SIG-M5 treated with dmso at 0.1 percent for 504 hours (cell line): ENCODE results near the gene FGFR3.

ENCODE experiments used
- DNase-seq: peaks from one replicate; lab custom pipeline; 2025; ENCODE audit not compliant: unreplicated experiment; lab: John Stamatoyannopoulos, UW

FGFR3 gene

GRCh38 chr4:1801286-1801958, 8.3 kb downstream of the FGFR3 start:
- DNase-seq: no peak

GRCh38 chr4:1802151-1802715, 9.1 kb downstream of the FGFR3 start:
- DNase-seq: peak; percentile 77

GRCh38 chr4:1802720-1803522, 9.8 kb downstream of the FGFR3 start:
- DNase-seq: no peak

GRCh38 chr4:1803523-1804423, 10.7 kb downstream of the FGFR3 start:
- DNase-seq: no peak

- DNase-seq: no peak
Measured at GRCh38 chr4:1804638-1805492, 11.8 kb downstream of the FGFR3 start.

- DNase-seq: no peak
Measured at GRCh38 chr4:1805493-1806222, 12.6 kb downstream of the FGFR3 start.

- DNase-seq: no peak
Measured at GRCh38 chr4:1806223-1806564, 13.1 kb downstream of the FGFR3 start.

- DNase-seq: no peak
Measured at GRCh38 chr4:1806596-1807331, 13.7 kb downstream of the FGFR3 start.

GRCh38 chr4:1807332-1807777, 14.3 kb downstream of the FGFR3 start:
- DNase-seq: no peak

GRCh38 chr4:1808396-1808795, 15.3 kb downstream of the FGFR3 start:
- DNase-seq: no peak

- DNase-seq: no peak
Measured at GRCh38 chr4:1808851-1809753, 16.0 kb downstream of the FGFR3 start.

GRCh38 chr4:1809754-1810502, 16.8 kb downstream of the FGFR3 start:
- DNase-seq: peak; percentile 33

- DNase-seq: no peak
Measured at GRCh38 chr4:1810765-1811164, 17.7 kb downstream of the FGFR3 start.

- DNase-seq: no peak
Measured at GRCh38 chr4:1812720-1813119, 19.6 kb downstream of the FGFR3 start.

GRCh38 chr4:1813231-1813630, 20.1 kb downstream of the FGFR3 start:
- DNase-seq: no peak

- DNase-seq: no peak
Measured at GRCh38 chr4:1813915-1814314, 20.8 kb downstream of the FGFR3 start.

- no peak for DNase-seq
Measured at GRCh38 chr4:1814453-1814852, 21.4 kb downstream of the FGFR3 start.
